GM10266 (cell line): Measurements from ENCODE around the gene MTX1.
A peak's percentile ranks its signal among the peaks of the same experiment; 100 is the strongest.
"Not testable (repeated sequence)": the region's sequence is repeated elsewhere in the genome, so short reads cannot be mapped to it uniquely, and the experiment has no call there.

ENCODE experiments used
- DNase-seq: peaks from one replicate; pipeline ENCODE4 v3.0.0; 2012; ENCODE audit errors: extremely low spot score
- CTCF ChIP-seq: IDR thresholded peaks from 2 replicates; pipeline ENCODE4 v1.5.1; 2012; ENCODE audit warnings: mild to moderate bottlenecking, low read depth; ENCODE audit not compliant: control insufficient read depth, insufficient read depth; ENCODE audit errors: missing control alignments

MTX1 gene

GRCh38 chr1:155208541-155209311 lies at the start of gene MTX1:
TSS of gene MTX1 (plus strand) at chr1:155208695. CDS start at chr1:155208805, 110 bp downstream.
- TF ChIP-seq CTCF = no peak
- peak; percentile 88 for DNase-seq

- no peak for DNase-seq
- no peak for TF ChIP-seq CTCF
Measured at GRCh38 chr1:155158991-155159390, 49.5 kb upstream of the MTX1 start.

GRCh38 chr1:155160128-155160527 lies 48.4 kb upstream of the MTX1 start:
- no peak for DNase-seq
- TF ChIP-seq CTCF = no peak

GRCh38 chr1:155162631-155163030 lies 45.9 kb upstream of the MTX1 start:
- not testable (repeated sequence) for DNase-seq

- DNase-seq = not testable (repeated sequence)
Measured at GRCh38 chr1:155163785-155164184, 44.7 kb upstream of the MTX1 start.

- DNase-seq = not testable (repeated sequence)
Measured at GRCh38 chr1:155164625-155165024, 43.9 kb upstream of the MTX1 start.

GRCh38 chr1:155166051-155166470 lies 42.4 kb upstream of the MTX1 start:
- TF ChIP-seq CTCF = no peak
- DNase-seq = no peak

- DNase-seq = no peak
Measured at GRCh38 chr1:155166471-155167165, 41.9 kb upstream of the MTX1 start.

More at GRCh38 chr1:155166471-155167165, 41.9 kb upstream of the MTX1 start:
- no peak for TF ChIP-seq CTCF
